ENCODE data around the gene KCNH6. TPM values are rescaled to one million over a fixed set of nuclear protein-coding genes. Genes with fewer than 3 reads are reported as not detected.

KCNH6 gene
- total RNA-seq, 1 experiment from 2014 or later = 1.6 TPM

DNA sequence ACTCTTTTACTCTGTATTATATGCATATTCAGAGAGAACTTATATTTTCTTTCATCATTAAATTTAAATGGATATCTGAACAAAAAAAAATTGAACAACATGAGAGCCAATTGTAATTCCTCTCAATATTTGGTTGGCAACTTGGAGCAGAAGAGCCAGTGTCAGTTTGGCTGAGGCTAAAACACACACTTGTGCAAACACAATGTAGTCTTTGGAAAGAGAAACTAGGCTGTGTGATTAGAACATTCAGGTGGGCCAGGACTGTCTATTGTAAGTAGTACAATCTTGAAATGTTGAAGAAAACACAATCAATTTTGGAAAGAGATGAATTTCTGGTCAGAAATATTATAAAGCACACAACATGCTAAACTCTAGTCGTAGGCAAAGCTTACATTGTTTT lies 44.1 kb downstream of the KCNH6 start:
- no peak overlapping the region for H3K4ac ChIP-seq (ENCODE audit: low read depth, low read length)
- H3K9me3 ChIP-seq (ENCODE audit: control insufficient read depth, low read depth, low read length) = no peaks in the 10 kb centered on the region
- Mint-ChIP-seq H3K36me3 (ENCODE audit: insufficient read depth in 1 of 3, low read depth in 3 of 3) (no peaks in the 10 kb centered on the region; a peak in 1 of 7 replicates), H3K27ac (no peak overlapping the region), H3K27me3 (ENCODE audit: low read depth) (no peaks in the 10 kb centered on the region), H3K4me3 (no peak overlapping the region), H3K4me1 (no peaks in the 10 kb centered on the region), H3K9me3 (no peaks in the 10 kb centered on the region)
- DNase-seq = no peak
- no peak overlapping the region for H3K14ac ChIP-seq (ENCODE audit: insufficient read depth, low read length)
- H2AK5ac ChIP-seq (ENCODE audit: insufficient read length, low read length) = no peak overlapping the region
- no peak overlapping the region for H2BK15ac ChIP-seq (ENCODE audit: low read depth, low read length)
- H3K23ac ChIP-seq (ENCODE audit: insufficient read length, low read depth, low read length) = no peak overlapping the region
- no peak overlapping the region for H3K9ac ChIP-seq (ENCODE audit: extremely low read depth, insufficient read length, low read length)
- no peaks in the 10 kb centered on the region for H3K23me2 ChIP-seq (ENCODE audit: insufficient read length, low read depth, low read length, poor library complexity, severe bottlenecking)
- peaks cover 6% of the 10 kb centered on the region for H3K79me1 ChIP-seq (ENCODE audit: insufficient read depth, low read depth, low read length, poor library complexity, severe bottlenecking)
- H3K18ac ChIP-seq (ENCODE audit: insufficient read length, low read depth, low read length) = no peak overlapping the region
- H3K4me2 ChIP-seq (ENCODE audit: insufficient read depth, insufficient read length, low read length) = no peak overlapping the region
- peaks cover 3% of the 10 kb centered on the region; the same call in 1 of the 2 replicates for H3K79me2 ChIP-seq (ENCODE audit: insufficient read depth, low read length)
- no peak overlapping the region for H2BK120ac ChIP-seq (ENCODE audit: low read depth, low read length, poor library complexity, severe bottlenecking)
- TF ChIP-seq, protein P1, sequence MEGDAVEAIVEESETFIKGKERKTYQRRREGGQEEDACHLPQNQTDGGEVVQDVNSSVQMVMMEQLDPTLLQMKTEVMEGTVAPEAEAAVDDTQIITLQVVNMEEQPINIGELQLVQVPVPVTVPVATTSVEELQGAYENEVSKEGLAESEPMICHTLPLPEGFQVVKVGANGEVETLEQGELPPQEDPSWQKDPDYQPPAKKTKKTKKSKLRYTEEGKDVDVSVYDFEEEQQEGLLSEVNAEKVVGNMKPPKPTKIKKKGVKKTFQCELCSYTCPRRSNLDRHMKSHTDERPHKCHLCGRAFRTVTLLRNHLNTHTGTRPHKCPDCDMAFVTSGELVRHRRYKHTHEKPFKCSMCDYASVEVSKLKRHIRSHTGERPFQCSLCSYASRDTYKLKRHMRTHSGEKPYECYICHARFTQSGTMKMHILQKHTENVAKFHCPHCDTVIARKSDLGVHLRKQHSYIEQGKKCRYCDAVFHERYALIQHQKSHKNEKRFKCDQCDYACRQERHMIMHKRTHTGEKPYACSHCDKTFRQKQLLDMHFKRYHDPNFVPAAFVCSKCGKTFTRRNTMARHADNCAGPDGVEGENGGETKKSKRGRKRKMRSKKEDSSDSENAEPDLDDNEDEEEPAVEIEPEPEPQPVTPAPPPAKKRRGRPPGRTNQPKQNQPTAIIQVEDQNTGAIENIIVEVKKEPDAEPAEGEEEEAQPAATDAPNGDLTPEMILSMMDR (conservative IDR thresholded peaks at IDR 0.05) = no peak
- H4K91ac ChIP-seq (ENCODE audit: insufficient read length, low read depth, low read length) = no peak overlapping the region
- H2AFZ ChIP-seq (ENCODE audit: low read length) = no peak overlapping the region
- no peak overlapping the region for H4K8ac ChIP-seq (replicated peaks; ENCODE audit: insufficient read length, low read depth, low read length)
- no peaks in the 10 kb centered on the region for H4K20me1 ChIP-seq (ENCODE audit: control insufficient read depth, insufficient read depth, insufficient read length)
- no CpG with 5 or more reads among the region's 1 CpG for WGBS (ENCODE audit: extremely low coverage, insufficient read length, low lambda C conversion rate)
- no peak overlapping the region for H2BK12ac ChIP-seq (ENCODE audit: insufficient read length, low read depth, low read length)
- no peak overlapping the region for H3K56ac ChIP-seq (ENCODE audit: insufficient read length, low read depth, low read length)
- no peak overlapping the region for H2BK5ac ChIP-seq (ENCODE audit: insufficient read length, low read length)
- H3K27ac ChIP-seq (ENCODE audit: insufficient read length, low read depth, low read length) = no peak overlapping the region
- no peak overlapping the region for H4K5ac ChIP-seq (ENCODE audit: insufficient read length, low read depth, low read length)
- H3T11ph ChIP-seq (ENCODE audit: low read length) = no peak overlapping the region
- H3K27me3 ChIP-seq (ENCODE audit: insufficient read depth, low read length) = no peaks in the 10 kb centered on the region
- H3K4me1 ChIP-seq (ENCODE audit: insufficient read depth, low read length) = no peaks in the 10 kb centered on the region
- no peak overlapping the region for H2BK20ac ChIP-seq (ENCODE audit: low read depth, low read length, poor library complexity, severe bottlenecking)

Measured in H9 (cell line).